Measurements from ENCODE around the gene SOD3. TPM values are rescaled to one million over a fixed set of nuclear protein-coding genes. Genes with fewer than 3 reads are reported as not detected.

The SOD3 gene
- total and polyA plus RNA-seq, 2 of the 8 experiments (the other 6 are each of a cell fraction or from before 2014, with no cell fraction given): 4.9 TPM

DNA sequence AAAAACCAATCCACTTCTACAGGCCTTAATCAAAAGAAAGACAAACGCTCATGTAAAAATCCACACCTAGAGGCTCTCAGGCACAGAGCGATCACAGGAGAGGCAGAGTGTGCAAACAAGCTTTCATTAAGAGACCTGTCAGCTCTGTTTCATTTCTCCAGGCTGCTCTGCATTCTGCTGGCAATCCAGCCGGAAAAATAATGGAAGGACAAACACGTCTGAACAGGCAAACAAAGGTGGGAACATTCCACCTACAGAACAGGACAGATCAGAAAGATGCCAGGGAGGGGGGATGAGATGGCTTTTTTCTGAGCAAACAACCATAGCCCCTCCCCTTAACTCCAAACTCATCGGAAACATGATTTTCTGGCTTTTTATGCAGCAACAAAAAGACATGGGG lies 9.7 kb downstream of the SOD3 start:
- TF ChIP-seq FOSL1 (IDR thresholded peaks at IDR 0.05; ENCODE audit: insufficient read depth, low read depth, low read length) (no peak), POLR2A (IDR thresholded peaks at IDR 0.05; ENCODE audit: control extremely low read depth in 1 of 2, low read depth in 2 of 2, low read length in 2 of 2) (no peak), SUZ12 (IDR thresholded peaks at IDR 0.05; ENCODE audit: low read length) (no peak), KDM5A (IDR thresholded peaks at IDR 0.05; ENCODE audit: low read length) (no peak), KDM4A (IDR thresholded peaks at IDR 0.05; ENCODE audit: low read depth, low read length, severe bottlenecking) (no peak)
- TF ChIP-seq, protein P1, sequence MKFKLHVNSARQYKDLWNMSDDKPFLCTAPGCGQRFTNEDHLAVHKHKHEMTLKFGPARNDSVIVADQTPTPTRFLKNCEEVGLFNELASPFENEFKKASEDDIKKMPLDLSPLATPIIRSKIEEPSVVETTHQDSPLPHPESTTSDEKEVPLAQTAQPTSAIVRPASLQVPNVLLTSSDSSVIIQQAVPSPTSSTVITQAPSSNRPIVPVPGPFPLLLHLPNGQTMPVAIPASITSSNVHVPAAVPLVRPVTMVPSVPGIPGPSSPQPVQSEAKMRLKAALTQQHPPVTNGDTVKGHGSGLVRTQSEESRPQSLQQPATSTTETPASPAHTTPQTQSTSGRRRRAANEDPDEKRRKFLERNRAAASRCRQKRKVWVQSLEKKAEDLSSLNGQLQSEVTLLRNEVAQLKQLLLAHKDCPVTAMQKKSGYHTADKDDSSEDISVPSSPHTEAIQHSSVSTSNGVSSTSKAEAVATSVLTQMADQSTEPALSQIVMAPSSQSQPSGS (IDR thresholded peaks at IDR 0.05; ENCODE audit: low read length): no peak
- TF ChIP-seq, protein P2, sequence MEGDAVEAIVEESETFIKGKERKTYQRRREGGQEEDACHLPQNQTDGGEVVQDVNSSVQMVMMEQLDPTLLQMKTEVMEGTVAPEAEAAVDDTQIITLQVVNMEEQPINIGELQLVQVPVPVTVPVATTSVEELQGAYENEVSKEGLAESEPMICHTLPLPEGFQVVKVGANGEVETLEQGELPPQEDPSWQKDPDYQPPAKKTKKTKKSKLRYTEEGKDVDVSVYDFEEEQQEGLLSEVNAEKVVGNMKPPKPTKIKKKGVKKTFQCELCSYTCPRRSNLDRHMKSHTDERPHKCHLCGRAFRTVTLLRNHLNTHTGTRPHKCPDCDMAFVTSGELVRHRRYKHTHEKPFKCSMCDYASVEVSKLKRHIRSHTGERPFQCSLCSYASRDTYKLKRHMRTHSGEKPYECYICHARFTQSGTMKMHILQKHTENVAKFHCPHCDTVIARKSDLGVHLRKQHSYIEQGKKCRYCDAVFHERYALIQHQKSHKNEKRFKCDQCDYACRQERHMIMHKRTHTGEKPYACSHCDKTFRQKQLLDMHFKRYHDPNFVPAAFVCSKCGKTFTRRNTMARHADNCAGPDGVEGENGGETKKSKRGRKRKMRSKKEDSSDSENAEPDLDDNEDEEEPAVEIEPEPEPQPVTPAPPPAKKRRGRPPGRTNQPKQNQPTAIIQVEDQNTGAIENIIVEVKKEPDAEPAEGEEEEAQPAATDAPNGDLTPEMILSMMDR (IDR thresholded peaks at IDR 0.05; ENCODE audit: control extremely low read depth in 1 of 3, insufficient read depth in 1 of 3, low read depth in 1 of 3, low read length in 3 of 3): no peak
- Histone ChIP-seq H3K18ac (ENCODE audit: extremely low read depth, low read length) (no peak overlapping the region), H3K79me1 (ENCODE audit: low read depth, low read length) (no peaks in the 10 kb centered on the region), H2BK15ac (ENCODE audit: low read length) (no peak overlapping the region), H3K9ac (replicated peaks in 1 of 4; ENCODE audit: extremely low read depth in 1 of 4, low read depth in 3 of 4, low read length in 3 of 4) (no peak overlapping the region), H3K4ac (replicated peaks; ENCODE audit: insufficient read length, low read depth, low read length) (no peak overlapping the region), H2BK12ac (ENCODE audit: low read depth, low read length) (no peak overlapping the region), H3K27ac (ENCODE audit: low read depth, low read length) (no peak overlapping the region), H2BK5ac (ENCODE audit: low read depth, low read length) (no peak overlapping the region), H4K91ac (replicated peaks; ENCODE audit: insufficient read length, low read length) (no peak overlapping the region), H3K23ac (ENCODE audit: insufficient read length) (no peak overlapping the region), H3K56ac (replicated peaks; ENCODE audit: insufficient read length, low read depth, low read length) (no peak overlapping the region), H2BK20ac (ENCODE audit: low read length) (no peak overlapping the region), H4K20me1 (replicated peaks in 1 of 2; ENCODE audit: control insufficient read depth in 1 of 2, insufficient read depth in 2 of 2, low read length in 2 of 2) (peaks cover 0 to 2% of the 10 kb centered on the region in 2 experiments), H3K4me1 (replicated peaks in 1 of 4; ENCODE audit: control insufficient read depth in 3 of 4, insufficient read depth in 4 of 4, low read length in 3 of 4) (peaks cover 2 to 23% (median 13%) of the 10 kb centered on the region in 4 experiments), H4K8ac (ENCODE audit: extremely low read depth, insufficient read depth, low read length) (no peak overlapping the region), H3K27me3 (replicated peaks in 1 of 4; ENCODE audit: control insufficient read depth in 3 of 4, extremely low read depth in 1 of 4, insufficient read depth in 3 of 4, low read length in 3 of 4) (peaks cover under 1 to 14% (median 9%) of the 10 kb centered on the region in 4 experiments; a peak in 6 of 7 replicates), H3K14ac (ENCODE audit: insufficient read length) (no peak overlapping the region), H3K23me2 (ENCODE audit: low read depth, low read length) (peaks cover 6% of the 10 kb centered on the region; the same call in 1 of the 2 replicates), H3K9me3 (ENCODE audit: insufficient read depth in 2 of 2, low read depth in 1 of 2, low read length in 1 of 2) (no peaks in the 10 kb centered on the region), H2AFZ (ENCODE audit: low read length) (no peak overlapping the region), H3K4me2 (ENCODE audit: insufficient read depth in 1 of 2, low read depth in 2 of 2, low read length in 2 of 2) (no peak overlapping the region), H3K36me3 (ENCODE audit: control insufficient read depth in 2 of 4, insufficient read depth in 4 of 4, low read length in 3 of 4) (no peaks in the 10 kb centered on the region; a peak in 1 of 8 replicates), H4K5ac (ENCODE audit: insufficient read length, low read depth, low read length) (no peak overlapping the region), H3K79me2 (ENCODE audit: control insufficient read depth in 1 of 2, insufficient read depth in 2 of 2, low read length in 2 of 2) (no peaks in the 10 kb centered on the region), H2AK5ac (ENCODE audit: low read depth, low read length) (no peak overlapping the region), H2BK120ac (replicated peaks; ENCODE audit: low read depth, low read length) (no peak overlapping the region), H3K4me3 (ENCODE audit: extremely low read depth in 1 of 4, insufficient read depth in 2 of 4, low read depth in 3 of 4, low read length in 4 of 4) (no peak overlapping the region)
- DNase-seq (ENCODE audit: low read depth in 1 of 2, low spot score in 2 of 2) (no peak), FAIRE-seq (no peak)
- CTCF ChIA-PET (ENCODE audit: partially characterized antibody): interaction anchor here (0.8 kb wide), 1 partner anchor 8 kb away, joined by 3 read pairs; no protein-coding TSS in a partner anchor
- POLR2A ChIA-PET (ENCODE audit: partially characterized antibody): interaction anchor here (0.9 kb wide), 1 partner anchor 11 kb away, joined by 3 read pairs; no protein-coding TSS in a partner anchor
- 89% methylated on average over 5 of the region's 5 CpGs; no CpG with 5 or more reads in 1 of the 2 experiments for WGBS, 2 experiments (ENCODE audit: extremely low coverage in 1 of 2, insufficient coverage in 1 of 2, insufficient read length in 1 of 2, insufficient replicate concordance in 2 of 2, low coverage in 1 of 2, low lambda C conversion rate in 2 of 2, missing lambda C conversion rate in 1 of 2)
